ENCODE results near the gene AMH. TPM values are rescaled to one million over a fixed set of nuclear protein-coding genes. Genes with fewer than 3 reads are reported as not detected.
"Not testable (repeated sequence)": the region's sequence is repeated elsewhere in the genome, so short reads cannot be mapped to it uniquely, and the experiment has no call there.

AMH gene
- total RNA-seq = 1 to 10 TPM; 1.1 to 6.3 (median 3.2) TPM

DNA sequence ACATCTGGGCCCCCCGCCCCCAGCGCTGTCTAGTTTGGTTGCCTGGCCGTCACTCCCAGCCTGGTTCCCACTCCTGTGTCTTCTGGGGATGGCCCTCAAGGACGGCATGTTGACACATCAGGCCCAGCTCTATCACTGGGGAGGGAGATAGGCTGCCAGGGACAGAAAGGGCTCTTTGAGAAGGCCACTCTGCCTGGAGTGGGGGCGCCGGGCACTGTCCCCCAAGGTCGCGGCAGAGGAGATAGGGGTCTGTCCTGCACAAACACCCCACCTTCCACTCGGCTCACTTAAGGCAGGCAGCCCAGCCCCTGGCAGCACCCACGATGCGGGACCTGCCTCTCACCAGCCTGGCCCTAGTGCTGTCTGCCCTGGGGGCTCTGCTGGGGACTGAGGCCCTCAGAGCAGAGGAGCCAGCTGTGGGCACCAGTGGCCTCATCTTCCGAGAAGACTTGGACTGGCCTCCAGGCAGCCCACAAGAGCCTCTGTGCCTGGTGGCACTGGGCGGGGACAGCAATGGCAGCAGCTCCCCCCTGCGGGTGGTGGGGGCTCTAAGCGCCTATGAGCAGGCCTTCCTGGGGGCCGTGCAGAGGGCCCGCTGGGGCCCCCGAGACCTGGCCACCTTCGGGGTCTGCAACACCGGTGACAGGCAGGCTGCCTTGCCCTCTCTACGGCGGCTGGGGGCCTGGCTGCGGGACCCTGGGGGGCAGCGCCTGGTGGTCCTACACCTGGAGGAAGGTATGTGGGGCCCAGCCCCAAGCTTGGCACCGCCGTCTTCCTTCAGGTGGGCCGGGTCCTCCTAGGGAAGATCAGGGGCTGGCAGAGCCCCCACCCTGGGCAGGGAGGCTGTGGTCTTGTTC, at the start of gene AMH:
Gene AMH, plus strand, starts transcription at position 314 of the 857 bp plus-strand sequence. Its CDS starts 10 bp downstream, at position 324.
- Histone ChIP-seq H3K36me3 (peaks cover 34 to 48% (median 48%) of the 10 kb centered on the region in 4 donors), H3K27me3 (peaks cover 0 to 45% (median 37%) of the 10 kb centered on the region in 4 donors), H3K9me3 (no peaks in the 10 kb centered on the region), H3K27ac (no peak within 1 kb of the TSS), H3K4me3 (no peak within 1 kb of the TSS), H3K4me1 (peaks cover 43 to 57% (median 46%) of the 10 kb centered on the region in 4 donors)
- 71 to 82% methylated on average over 4 to 10 of the region's 27 CpGs for WGBS, 2 donors
- TF ChIP-seq POLR2A (IDR thresholded peaks at IDR 0.05) (no peak), POLR2AphosphoS5 (IDR thresholded peaks at IDR 0.05) (no peak), EP300 (IDR thresholded peaks at IDR 0.05) (no peak)
- TF ChIP-seq, protein P1, sequence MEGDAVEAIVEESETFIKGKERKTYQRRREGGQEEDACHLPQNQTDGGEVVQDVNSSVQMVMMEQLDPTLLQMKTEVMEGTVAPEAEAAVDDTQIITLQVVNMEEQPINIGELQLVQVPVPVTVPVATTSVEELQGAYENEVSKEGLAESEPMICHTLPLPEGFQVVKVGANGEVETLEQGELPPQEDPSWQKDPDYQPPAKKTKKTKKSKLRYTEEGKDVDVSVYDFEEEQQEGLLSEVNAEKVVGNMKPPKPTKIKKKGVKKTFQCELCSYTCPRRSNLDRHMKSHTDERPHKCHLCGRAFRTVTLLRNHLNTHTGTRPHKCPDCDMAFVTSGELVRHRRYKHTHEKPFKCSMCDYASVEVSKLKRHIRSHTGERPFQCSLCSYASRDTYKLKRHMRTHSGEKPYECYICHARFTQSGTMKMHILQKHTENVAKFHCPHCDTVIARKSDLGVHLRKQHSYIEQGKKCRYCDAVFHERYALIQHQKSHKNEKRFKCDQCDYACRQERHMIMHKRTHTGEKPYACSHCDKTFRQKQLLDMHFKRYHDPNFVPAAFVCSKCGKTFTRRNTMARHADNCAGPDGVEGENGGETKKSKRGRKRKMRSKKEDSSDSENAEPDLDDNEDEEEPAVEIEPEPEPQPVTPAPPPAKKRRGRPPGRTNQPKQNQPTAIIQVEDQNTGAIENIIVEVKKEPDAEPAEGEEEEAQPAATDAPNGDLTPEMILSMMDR (IDR thresholded peaks at IDR 0.05) = no peak
- DNase-seq = peak in 1 of 2 donors; percentile 78
- ATAC-seq (ENCODE audit: low FRiP score in 2 of 2) = no peak

DNA sequence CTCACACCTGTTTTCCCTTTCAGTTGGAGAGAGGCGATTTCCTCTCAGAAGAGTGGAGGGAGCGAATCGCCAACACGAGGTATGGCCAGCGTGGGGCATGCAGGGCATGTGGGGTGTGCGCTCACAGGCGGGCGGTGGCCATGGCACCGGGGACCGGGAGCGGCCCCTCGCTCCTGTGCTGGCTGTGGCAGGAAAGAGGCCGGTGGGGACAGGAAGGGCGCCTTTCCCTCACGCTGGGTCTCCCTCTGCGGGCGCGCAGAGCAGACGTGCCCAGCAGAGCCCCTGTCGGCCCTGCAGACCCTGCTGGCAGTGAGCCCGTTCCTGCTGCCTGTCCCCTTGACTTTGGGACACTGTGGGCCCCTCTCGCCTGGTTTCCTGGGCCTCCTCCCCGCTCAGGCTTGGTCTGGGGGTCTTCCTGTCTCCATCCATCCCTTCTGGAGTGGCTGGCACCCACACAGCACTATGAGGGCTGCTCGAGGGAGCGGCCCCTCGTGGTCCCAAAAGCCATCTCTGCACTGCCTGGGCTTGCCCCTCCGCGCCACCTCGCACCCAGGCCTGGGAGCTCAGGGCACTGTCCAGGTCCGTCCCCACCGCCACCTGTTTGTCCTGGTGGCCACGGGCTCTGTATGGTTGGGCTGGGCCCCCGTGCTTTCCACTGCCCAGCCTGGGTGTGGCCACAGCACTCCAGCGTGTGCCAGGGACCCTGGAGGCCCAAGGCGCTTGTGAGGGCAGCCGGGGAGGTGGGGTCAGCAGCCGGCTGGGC, 49.1 kb upstream of the AMH start:
- H3K4me3 ChIP-seq = no peak overlapping the region
- H3K9me3 ChIP-seq = no peaks in the 10 kb centered on the region
- H3K4me1 ChIP-seq = peaks cover 0 to 6% (median 0%) of the 10 kb centered on the region in 4 donors
- H3K27ac ChIP-seq = no peak overlapping the region
- WGBS, 2 donors = 93 to 95% methylated on average over 30 to 31 of the region's 37 CpGs
- TF ChIP-seq, protein P1 (IDR thresholded peaks at IDR 0.05) = no peak
- no peak for TF ChIP-seq POLR2AphosphoS5 (IDR thresholded peaks at IDR 0.05)
- peak in 1 of 2 donors; percentile 77 for DNase-seq
- no peak for ATAC-seq (ENCODE audit: low FRiP score in 2 of 2)
- peaks cover 0 to 71% (median 56%) of the 10 kb centered on the region in 4 donors for H3K36me3 ChIP-seq
- no peaks in the 10 kb centered on the region for H3K27me3 ChIP-seq

DNA sequence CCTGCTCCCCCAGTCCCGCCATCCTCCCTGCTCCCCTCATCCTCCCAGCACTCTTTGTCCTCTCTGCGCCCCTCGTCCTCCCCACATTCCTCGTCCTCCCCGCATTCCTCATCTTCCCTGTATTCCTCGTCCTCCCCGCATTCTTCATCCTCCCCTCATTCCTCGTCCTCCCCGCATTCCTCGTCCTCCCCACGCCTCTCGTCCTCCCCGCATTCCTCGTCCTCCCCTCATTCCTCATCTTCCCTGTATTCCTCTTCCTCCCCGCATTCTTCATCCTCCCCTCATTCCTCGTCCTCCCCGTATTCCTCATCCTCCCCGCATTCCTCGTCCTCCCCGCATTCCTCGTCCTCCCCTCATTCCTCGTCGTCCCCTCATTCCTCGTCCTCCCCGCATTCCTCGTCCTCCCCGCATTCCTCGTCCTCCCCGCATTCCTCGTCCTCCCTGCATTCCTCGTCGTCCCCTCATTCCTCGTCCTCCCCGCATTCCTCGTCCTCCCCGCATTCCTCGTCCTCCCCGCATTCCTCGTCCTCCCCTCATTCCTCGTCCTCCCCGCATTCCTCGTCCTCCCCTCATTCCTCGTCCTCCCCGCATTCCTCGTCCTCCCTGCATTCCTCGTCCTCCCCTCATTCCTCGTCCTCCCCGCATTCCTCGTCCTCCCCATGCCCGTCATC, 48.4 kb upstream of the AMH start:
- not testable (repeated sequence) for DNase-seq; H3K4me3 ChIP-seq; H3K4me1 ChIP-seq; H3K9me3 ChIP-seq; H3K27ac ChIP-seq; H3K27me3 ChIP-seq; ATAC-seq (ENCODE audit: low FRiP score in 2 of 2)
- 95% methylated on average over 26 to 49 of the region's 50 CpGs for WGBS, 2 donors
- peaks cover 0 to 71% (median 49%) of the 10 kb centered on the region in 4 donors for H3K36me3 ChIP-seq

DNA sequence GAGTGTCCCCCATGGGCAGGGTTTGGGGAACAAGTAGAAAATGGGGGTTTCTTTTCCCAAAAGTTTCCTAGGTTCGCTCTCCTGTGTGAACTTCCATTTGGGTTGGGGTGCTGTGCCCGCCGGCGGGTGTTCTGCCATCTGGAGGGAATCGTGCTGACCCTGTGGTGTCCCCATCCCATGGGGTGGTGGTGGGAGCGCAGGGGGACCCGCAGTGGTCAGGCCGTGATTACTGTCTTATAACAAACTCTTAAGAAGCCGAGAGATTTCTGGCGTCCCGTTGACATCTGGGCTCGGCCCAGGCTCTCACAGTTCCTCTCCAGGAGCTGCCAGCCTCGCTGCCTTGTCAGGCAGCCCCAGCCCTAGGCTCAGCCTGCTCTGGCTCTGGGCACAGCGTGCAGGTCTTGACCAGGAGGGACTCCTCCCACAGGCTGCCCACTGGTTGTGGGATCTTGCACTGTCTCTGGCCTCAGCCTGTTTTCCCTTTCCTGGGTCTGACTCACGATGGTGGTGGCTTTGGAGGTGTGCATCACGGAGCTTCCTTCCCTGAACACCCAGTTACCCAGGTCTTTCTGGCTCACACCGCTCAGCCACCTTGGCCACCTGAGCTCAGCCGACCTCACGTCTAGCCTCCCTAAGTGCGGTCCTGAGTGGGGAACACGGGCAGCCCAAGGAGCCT, 47.5 kb upstream of the AMH start:
- peak in 1 of 2 donors; percentile 59 for DNase-seq
- 91 to 93% methylated on average over 12 to 21 of the region's 21 CpGs for WGBS, 2 donors

More for the DNA sequence above, 47.5 kb upstream of the AMH start:
- H3K9me3 ChIP-seq = no peaks in the 10 kb centered on the region
- H3K4me1 ChIP-seq = peaks cover 0 to 6% (median 0%) of the 10 kb centered on the region in 4 donors
- ATAC-seq (ENCODE audit: low FRiP score in 2 of 2) = no peak
- no peak overlapping the region for H3K4me3 ChIP-seq
- TF ChIP-seq, protein P1 (IDR thresholded peaks at IDR 0.05) = no peak
- no peak for TF ChIP-seq POLR2A (IDR thresholded peaks at IDR 0.05)
- TF ChIP-seq EP300 (IDR thresholded peaks at IDR 0.05) = no peak
- TF ChIP-seq POLR2AphosphoS5 (IDR thresholded peaks at IDR 0.05) = no peak
- H3K27ac ChIP-seq = no peak overlapping the region
- no peaks in the 10 kb centered on the region for H3K27me3 ChIP-seq
- peaks cover 0 to 68% (median 42%) of the 10 kb centered on the region in 4 donors for H3K36me3 ChIP-seq

Measured in upper lobe of left lung (tissue), 6 donors.